ENCODE data around the gene ACBD7.

The ACBD7 gene

DNA sequence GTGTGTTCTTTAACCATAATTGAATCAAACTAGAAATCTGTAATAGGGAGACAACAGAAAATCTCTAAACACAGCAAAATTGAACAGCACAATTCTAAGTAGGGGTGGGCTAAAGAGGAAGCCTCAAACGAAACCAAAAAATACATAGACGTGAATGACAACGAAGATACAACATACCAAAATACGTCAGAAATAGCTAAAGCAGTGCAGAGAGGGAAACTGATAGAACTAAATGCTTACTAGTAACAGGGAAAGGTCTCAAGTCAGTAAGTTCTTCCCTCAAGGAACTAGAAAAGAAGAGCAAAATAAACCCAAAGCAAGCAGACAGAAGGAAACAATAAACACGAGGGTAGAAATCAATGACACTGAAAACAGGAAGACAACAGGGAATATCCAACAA lies 27.6 kb upstream of the ACBD7 start:
- Histone ChIP-seq H3K4me3 (ENCODE audit: low read length) (no peak overlapping the region), H3K27me3 (ENCODE audit: control insufficient read depth, insufficient read depth, low read length) (no peaks in the 10 kb centered on the region), H3K9ac (ENCODE audit: low read length) (no peak overlapping the region), H3K36me3 (ENCODE audit: control insufficient read depth, insufficient read depth, low read length) (no peaks in the 10 kb centered on the region), H3K9me3 (ENCODE audit: control insufficient read depth, low read length) (no peaks in the 10 kb centered on the region), H3K4me1 (ENCODE audit: control insufficient read depth, insufficient read depth, low read length) (no peaks in the 10 kb centered on the region)

DNA sequence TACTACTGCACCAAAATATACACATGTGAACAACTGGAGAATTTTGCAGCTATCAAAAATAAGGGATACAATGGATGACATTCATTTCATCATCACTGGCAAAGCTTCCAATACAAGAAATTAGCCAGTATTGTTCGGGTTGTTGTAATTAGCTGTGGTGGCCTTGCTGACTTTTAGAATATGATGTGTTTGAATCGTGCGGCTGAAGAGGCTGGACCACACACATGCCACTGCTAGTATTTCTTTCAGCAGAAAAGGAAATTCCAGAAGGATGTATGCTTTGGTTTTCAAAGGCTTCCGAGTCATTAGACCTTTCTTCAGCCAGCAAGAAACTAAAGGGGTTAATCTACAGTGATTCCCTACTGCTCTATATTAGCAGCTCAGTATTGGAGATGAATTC lies 25.2 kb upstream of the ACBD7 start:
- no peak overlapping the region for H3K9ac ChIP-seq (ENCODE audit: low read length)
- no peaks in the 10 kb centered on the region for H3K4me1 ChIP-seq (ENCODE audit: control insufficient read depth, insufficient read depth, low read length)
- H3K4me3 ChIP-seq (ENCODE audit: low read length) = no peak overlapping the region
- H3K36me3 ChIP-seq (ENCODE audit: control insufficient read depth, insufficient read depth, low read length) = no peaks in the 10 kb centered on the region
- no peaks in the 10 kb centered on the region for H3K27me3 ChIP-seq (ENCODE audit: control insufficient read depth, insufficient read depth, low read length)
- H3K9me3 ChIP-seq (ENCODE audit: control insufficient read depth, low read length) = no peaks in the 10 kb centered on the region

DNA sequence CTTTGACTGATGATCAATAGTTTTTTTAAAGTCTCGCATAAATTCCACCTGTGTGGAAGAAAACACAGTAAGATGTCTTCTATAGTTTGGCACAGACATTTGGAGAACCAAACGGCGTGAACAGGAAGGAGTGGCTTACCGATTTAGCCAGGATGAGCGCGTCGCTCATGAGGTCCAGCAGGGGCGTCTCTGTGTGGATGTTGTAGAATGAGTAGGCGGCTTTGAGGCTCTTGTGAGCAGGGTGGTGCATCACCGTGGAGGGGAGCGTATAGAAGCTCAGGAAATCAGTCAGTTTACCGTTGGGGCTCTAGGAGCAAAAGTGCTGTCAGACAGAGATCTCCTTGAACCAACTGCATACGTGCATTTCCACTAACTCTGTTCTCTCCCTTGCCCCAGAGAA lies 24.1 kb upstream of the ACBD7 start:
- no peak overlapping the region for H3K4me3 ChIP-seq (ENCODE audit: low read length)
- no peaks in the 10 kb centered on the region for H3K4me1 ChIP-seq (ENCODE audit: control insufficient read depth, insufficient read depth, low read length)
- no peaks in the 10 kb centered on the region for H3K27me3 ChIP-seq (ENCODE audit: control insufficient read depth, insufficient read depth, low read length)
- H3K9me3 ChIP-seq (ENCODE audit: control insufficient read depth, low read length) = no peaks in the 10 kb centered on the region
- no peak overlapping the region for H3K9ac ChIP-seq (ENCODE audit: low read length)
- H3K36me3 ChIP-seq (ENCODE audit: control insufficient read depth, insufficient read depth, low read length) = no peaks in the 10 kb centered on the region

DNA sequence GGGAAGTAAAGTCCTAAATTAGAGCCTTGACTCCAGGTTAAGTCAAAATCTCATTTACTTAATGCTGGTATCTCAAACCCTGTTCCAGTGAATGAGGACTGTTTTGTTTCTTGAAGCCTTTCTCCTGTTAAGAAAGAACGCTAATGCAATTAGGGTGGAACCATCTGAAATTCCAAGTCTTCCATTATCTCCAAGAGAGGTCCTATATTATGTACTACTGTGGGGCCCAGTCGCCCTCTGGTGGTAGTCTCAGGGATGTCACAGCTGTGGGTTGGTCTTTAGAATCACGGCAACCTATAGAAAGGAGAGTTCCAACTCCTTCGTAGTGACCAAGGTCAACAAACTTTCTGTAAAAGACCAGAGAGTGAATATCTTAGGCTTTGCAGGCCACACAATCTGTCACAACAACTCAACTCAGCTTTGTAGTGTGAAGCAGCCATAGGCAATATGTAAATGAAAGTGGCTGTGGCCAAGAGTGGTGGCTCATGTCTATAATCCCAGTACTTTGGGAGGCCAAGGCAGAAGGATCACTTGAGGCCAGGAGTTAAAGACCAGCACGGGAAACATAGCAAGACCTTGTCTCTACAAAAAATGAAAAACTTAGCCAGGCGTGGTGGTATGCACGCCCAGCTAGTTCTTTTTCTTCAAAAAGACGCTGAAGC lies 17.9 kb upstream of the ACBD7 start:
- no peak overlapping the region for H3K4me3 ChIP-seq (ENCODE audit: low read length)
- no peaks in the 10 kb centered on the region for H3K36me3 ChIP-seq (ENCODE audit: control insufficient read depth, insufficient read depth, low read length)
- H3K27me3 ChIP-seq (ENCODE audit: control insufficient read depth, insufficient read depth, low read length) = no peaks in the 10 kb centered on the region
- peaks cover 6% of the 10 kb centered on the region for H3K4me1 ChIP-seq (ENCODE audit: control insufficient read depth, insufficient read depth, low read length)
- no peak overlapping the region for H3K9ac ChIP-seq (ENCODE audit: low read length)
- H3K9me3 ChIP-seq (ENCODE audit: control insufficient read depth, low read length) = no peaks in the 10 kb centered on the region

DNA sequence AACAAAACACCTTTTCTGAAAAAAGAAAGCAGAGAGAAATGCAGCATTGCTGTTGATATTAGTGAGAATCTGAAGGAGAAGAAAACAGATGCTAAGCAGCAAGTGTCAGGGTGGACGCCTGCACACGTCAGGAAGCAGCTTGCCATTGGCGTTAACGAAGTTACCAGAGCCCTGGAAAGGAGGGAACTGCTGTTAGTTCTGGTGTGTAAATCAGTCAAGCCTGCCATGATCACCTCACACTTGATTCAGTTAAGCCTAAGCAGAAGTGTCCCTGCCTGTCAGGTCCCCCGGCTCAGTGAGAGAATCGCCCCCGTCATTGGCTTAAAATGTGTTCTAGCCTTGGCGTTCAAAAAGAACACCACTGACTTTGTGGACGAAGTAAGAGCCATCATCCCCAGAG lies 14.9 kb upstream of the ACBD7 start:
- H3K4me3 ChIP-seq (ENCODE audit: low read length) = no peak overlapping the region
- no peaks in the 10 kb centered on the region for H3K27me3 ChIP-seq (ENCODE audit: control insufficient read depth, insufficient read depth, low read length)
- H3K4me1 ChIP-seq (ENCODE audit: control insufficient read depth, insufficient read depth, low read length) = peaks cover 15% of the 10 kb centered on the region
- no peaks in the 10 kb centered on the region for H3K36me3 ChIP-seq (ENCODE audit: control insufficient read depth, insufficient read depth, low read length)
- H3K9me3 ChIP-seq (ENCODE audit: control insufficient read depth, low read length) = no peaks in the 10 kb centered on the region
- no peak overlapping the region for H3K9ac ChIP-seq (ENCODE audit: low read length)

DNA sequence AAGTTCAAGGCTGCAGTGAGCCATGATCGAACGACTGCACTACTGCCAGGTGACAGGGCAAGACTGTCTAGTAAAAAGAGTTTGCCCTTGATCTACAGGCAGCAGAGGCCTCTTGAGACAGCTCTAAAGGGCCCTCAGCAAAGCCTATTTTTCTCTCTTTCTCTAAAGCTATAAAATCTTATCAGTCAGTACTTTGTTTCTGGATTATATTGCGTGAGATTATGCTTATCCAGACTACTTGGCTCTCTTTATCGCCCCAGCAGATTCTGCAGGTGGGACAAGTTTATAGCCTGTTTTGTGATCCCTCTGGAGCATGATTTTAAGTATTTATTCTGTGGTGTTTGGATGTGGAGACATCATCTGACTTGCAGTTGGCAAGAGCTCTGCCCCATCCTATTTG lies 11.3 kb upstream of the ACBD7 start:
- no peaks in the 10 kb centered on the region for H3K9me3 ChIP-seq (ENCODE audit: control insufficient read depth, low read length)
- H3K4me1 ChIP-seq (ENCODE audit: control insufficient read depth, insufficient read depth, low read length) = peaks cover 15% of the 10 kb centered on the region
- H3K9ac ChIP-seq (ENCODE audit: low read length) = no peak overlapping the region
- H3K4me3 ChIP-seq (ENCODE audit: low read length) = no peak overlapping the region
- H3K36me3 ChIP-seq (ENCODE audit: control insufficient read depth, insufficient read depth, low read length) = no peaks in the 10 kb centered on the region
- H3K27me3 ChIP-seq (ENCODE audit: control insufficient read depth, insufficient read depth, low read length) = no peaks in the 10 kb centered on the region

DNA sequence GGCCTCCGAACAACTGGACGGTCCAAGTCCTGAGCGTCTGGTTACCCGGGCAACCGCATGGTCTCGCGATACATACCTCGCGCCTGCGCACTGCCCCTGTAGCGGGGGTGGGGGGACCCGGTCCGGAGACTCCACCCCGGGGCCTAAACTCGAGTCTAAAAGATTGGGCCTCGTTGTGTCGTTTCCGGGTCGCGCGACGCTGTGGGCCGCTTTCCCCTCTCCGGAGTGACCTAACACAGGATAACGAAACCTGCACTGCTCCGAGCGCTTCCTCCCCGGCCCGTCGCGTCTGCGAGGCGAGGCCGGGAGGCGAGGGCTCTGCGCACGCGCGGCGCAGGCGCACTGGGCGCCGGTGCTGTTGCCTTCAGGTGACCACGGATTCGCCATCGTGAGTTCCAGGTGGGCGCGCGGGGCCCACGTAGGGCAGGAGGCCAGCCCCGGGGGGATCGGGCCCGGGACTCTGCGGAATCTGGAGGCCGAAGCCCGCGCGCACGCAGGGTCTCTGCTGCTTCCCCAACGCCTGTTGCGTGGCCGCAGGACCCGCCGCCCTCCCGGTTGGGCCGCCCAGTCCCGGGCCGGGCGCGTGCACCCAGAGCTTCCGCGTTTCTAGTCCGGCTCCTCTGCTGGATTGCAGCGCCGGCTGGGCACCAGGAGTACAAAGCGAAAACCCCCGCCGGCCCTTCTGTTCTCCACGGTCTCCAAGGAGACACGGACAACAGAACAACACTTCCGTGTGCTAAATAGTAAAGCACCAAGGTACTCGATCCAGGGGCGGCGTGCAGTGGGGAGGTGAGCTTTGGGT lies 8.6 kb upstream of the ACBD7 start, which contains the start of gene RPP38:
Gene RPP38, plus strand, starts transcription at position 345 of the 802 bp plus-strand sequence. CDS start 5,960 bp downstream, outside the sequence.
- Histone ChIP-seq H3K4me3 (ENCODE audit: low read length) (peak within 1 kb of the TSS; percentile 64), H3K27me3 (ENCODE audit: control insufficient read depth, insufficient read depth, low read length) (peaks cover under 1% of the 10 kb centered on the region), H3K9ac (ENCODE audit: low read length) (peak within 1 kb of the TSS; percentile 93), H3K36me3 (ENCODE audit: control insufficient read depth, insufficient read depth, low read length) (no peaks in the 10 kb centered on the region), H3K9me3 (ENCODE audit: control insufficient read depth, low read length) (no peaks in the 10 kb centered on the region), H3K4me1 (ENCODE audit: control insufficient read depth, insufficient read depth, low read length) (peaks cover 15% of the 10 kb centered on the region)

DNA sequence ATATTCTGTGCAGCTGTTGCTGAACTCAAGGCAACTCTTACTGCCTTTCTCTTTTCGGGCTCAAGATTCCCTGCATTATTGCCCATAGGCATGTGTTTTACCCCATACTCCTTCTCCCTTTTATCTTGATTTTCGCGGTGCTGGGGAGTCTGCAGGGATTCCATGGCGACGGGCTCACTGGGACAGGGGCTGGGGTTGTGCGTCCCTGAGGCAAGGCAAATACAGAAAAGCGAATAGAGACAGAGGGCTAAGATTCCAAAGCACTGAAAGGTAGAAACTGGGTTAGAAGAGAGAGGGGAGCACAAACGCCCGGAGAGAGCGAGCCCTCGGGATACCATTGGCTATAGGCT lies 8.1 kb upstream of the ACBD7 start:
- H3K27me3 ChIP-seq (ENCODE audit: control insufficient read depth, insufficient read depth, low read length) = peaks cover 3% of the 10 kb centered on the region
- H3K4me3 ChIP-seq (ENCODE audit: low read length) = peak overlapping the region; percentile 64
- peaks cover 15% of the 10 kb centered on the region for H3K4me1 ChIP-seq (ENCODE audit: control insufficient read depth, insufficient read depth, low read length)
- H3K36me3 ChIP-seq (ENCODE audit: control insufficient read depth, insufficient read depth, low read length) = no peaks in the 10 kb centered on the region
- no peaks in the 10 kb centered on the region for H3K9me3 ChIP-seq (ENCODE audit: control insufficient read depth, low read length)
- peak overlapping the region; percentile 93 for H3K9ac ChIP-seq (ENCODE audit: low read length)

DNA sequence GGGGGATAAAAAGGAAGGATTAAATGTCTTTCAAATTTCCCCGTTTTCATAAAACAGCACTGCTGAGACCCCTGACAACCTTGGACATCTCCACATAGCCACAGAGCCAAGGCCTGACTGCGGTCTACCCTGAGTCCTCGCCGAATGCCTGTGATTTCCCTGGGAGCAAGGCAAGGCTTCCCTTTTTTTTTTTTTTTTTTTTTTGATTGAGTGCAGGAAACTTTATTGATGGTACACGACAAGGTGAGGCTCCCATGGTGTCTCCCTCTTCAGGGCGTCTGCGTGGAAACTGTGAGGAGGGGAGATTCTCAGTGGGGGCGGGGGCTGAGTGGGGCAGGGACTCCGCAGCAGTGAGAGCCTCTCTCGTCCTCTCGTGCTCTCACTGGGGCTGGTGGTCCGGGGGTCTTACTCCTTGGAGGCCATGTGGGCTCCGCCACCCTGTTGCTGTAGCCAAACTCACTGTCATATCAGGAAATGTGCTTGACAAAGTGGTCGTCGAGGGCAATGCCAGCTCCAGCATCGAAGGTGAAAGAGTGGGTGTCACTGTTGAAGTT lies 4.4 kb upstream of the ACBD7 start:
- H3K4me3 ChIP-seq (ENCODE audit: low read length) = no peak overlapping the region
- no peaks in the 10 kb centered on the region for H3K9me3 ChIP-seq (ENCODE audit: control insufficient read depth, low read length)
- peaks cover 10% of the 10 kb centered on the region for H3K4me1 ChIP-seq (ENCODE audit: control insufficient read depth, insufficient read depth, low read length)
- no peaks in the 10 kb centered on the region for H3K36me3 ChIP-seq (ENCODE audit: control insufficient read depth, insufficient read depth, low read length)
- peaks cover 3% of the 10 kb centered on the region for H3K27me3 ChIP-seq (ENCODE audit: control insufficient read depth, insufficient read depth, low read length)
- no peak overlapping the region for H3K9ac ChIP-seq (ENCODE audit: low read length)

DNA sequence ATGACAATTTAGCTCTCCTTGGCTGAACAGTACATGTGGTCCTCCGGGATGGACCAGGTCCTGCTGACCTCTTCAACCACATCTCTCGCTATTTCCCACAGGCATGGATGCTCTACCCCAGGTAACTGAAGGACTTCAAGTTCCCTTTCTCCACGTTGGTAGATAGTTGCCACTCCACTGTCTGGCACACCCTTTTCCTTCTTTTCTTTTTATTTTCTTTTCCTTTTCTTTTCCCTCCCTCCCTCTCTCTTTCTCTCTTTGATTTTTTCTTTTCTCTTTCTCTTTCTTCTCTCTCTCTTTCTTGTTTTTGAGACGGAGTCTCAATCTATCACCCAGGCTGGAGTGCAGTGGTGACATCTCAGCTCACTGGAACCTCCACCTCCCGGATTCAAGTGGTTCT lies 2.8 kb upstream of the ACBD7 start:
- H3K4me1 ChIP-seq (ENCODE audit: control insufficient read depth, insufficient read depth, low read length) = peaks cover 6% of the 10 kb centered on the region
- no peak overlapping the region for H3K9ac ChIP-seq (ENCODE audit: low read length)
- H3K9me3 ChIP-seq (ENCODE audit: control insufficient read depth, low read length) = no peaks in the 10 kb centered on the region
- no peak overlapping the region for H3K4me3 ChIP-seq (ENCODE audit: low read length)
- H3K27me3 ChIP-seq (ENCODE audit: control insufficient read depth, insufficient read depth, low read length) = peaks cover 3% of the 10 kb centered on the region
- H3K36me3 ChIP-seq (ENCODE audit: control insufficient read depth, insufficient read depth, low read length) = no peaks in the 10 kb centered on the region

DNA sequence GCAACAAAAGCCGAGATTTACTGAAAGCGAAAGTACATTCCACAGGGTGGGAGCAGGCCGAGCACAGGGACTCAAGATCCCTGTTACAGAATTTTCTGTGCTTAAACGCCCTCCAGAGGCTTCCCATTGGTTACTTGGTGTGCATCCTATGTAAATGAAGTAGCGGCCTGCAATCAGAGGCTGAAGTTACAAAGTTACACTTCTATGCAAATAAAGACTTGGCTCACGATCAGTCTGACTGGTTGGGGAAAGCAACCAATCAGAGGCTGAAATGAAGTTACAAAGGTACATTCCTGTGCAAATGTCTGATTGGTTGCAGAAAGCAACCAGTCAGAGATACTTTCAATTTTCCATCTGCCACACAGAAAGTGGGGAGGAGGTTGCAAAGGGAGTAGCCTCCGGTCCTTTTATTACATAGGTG lies 4.1 kb downstream of the ACBD7 start:
- Histone ChIP-seq H3K9me3 (ENCODE audit: control insufficient read depth, low read length) (no peaks in the 10 kb centered on the region), H3K9ac (ENCODE audit: low read length) (peak overlapping the region; percentile 35), H3K4me1 (ENCODE audit: control insufficient read depth, insufficient read depth, low read length) (peaks cover 13% of the 10 kb centered on the region), H3K27me3 (ENCODE audit: control insufficient read depth, insufficient read depth, low read length) (no peaks in the 10 kb centered on the region), H3K36me3 (ENCODE audit: control insufficient read depth, insufficient read depth, low read length) (no peaks in the 10 kb centered on the region), H3K4me3 (ENCODE audit: low read length) (peak overlapping the region; percentile 42)

All from mucosa of stomach (tissue), 1 donor.